ENCODE results near the gene RHOJ. TPM values are rescaled to one million over a fixed set of nuclear protein-coding genes. Genes with fewer than 3 reads are reported as not detected.

RHOJ gene
- total RNA-seq, 1 donor from 2014 or later: 55.9 TPM

DNA sequence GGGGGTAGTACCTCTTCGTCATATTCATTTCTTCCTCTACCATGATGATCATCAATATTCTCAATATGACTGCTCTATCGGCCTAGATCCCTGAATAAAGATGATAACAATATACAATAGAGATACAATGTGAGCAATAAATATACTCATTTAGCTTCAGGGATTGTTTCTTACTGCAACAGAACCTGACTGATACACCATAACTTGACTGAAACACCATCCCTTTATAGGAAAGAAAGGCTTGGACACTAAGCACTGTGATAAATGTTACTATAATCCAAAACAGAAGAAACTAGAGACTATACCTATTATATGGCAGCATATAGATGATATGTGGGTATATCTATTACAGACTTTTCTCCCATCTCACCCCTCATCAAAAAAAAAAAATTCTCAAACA lies 1.2 kb upstream of the RHOJ start:
- DNase-seq (ENCODE audit: low spot score): no peak
- ATAC-seq: no peak
- intact Hi-C loops (cut with DNase I): no loop called here

DNA sequence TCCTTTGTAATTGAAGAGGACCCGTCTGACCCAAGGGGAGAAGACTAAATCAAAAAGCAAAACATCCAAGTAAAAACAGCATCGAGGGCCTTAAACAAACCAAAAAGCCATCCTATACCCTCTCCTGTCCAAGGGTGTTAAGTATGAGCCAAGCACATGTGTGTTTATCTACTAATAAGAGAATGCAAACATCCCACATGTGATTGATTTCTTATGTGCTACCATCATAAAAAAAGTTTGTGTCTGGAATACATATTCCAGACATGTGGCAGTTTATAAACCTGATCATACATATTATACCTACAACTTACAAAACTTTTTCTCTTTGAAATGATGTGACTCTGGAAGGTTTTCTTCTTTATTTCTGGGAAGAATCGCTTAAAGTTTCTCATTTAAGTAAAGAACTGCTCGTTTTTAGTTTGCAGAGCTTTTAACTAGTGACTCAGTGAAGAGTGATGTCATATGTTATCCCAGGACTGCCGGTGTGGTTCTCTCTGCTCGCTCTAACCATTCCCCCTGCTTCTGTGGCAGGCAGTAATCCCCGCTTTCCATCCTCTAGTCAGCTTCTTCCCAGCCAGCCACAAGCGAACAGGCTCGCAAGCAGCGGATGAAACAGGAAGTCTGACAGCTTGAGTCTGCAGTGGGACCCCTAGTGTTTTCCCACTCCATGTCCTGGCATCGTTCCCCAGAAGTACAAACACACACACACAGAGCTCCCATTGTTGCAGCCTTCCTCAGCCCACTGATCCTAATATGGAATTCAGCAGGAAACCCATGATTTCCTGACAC lies 431 bp upstream of the RHOJ start:
- peak; percentile 98 for ATAC-seq
- intact Hi-C loops (cut with DNase I): no loop called here

DNA sequence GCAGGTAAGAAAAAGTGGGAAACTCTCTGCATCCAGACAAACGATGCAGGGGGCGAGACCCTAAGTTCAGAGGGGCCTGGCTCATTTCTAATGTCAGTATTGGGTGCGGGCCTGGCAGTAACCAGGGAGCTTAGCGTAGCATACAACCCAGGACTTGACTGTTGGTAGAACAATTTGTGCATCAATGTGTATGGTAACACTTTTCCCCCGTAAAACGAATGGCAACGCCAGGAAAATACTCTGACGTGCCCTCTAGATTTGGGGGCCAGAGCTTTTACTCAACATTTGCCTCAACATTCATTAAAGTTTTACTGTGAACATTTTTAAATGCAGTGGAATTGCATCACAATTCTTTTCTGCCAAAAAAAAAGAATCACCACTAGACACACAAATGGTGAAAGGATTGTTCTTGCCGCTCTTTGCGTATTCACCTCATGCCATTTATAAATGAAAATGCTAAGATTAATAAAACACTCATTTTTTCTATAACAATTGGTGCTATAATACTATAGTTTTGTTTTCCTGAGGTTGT lies 867 bp downstream of the RHOJ start:
- intact Hi-C loops (cut with DNase I): no loop called here
- ATAC-seq (peak; percentile 51), DNase-seq (ENCODE audit: low spot score) (no peak)

More for the DNA sequence above, 431 bp upstream of the RHOJ start:
- DNase-seq (ENCODE audit: low spot score): peak; percentile 88

GRCh38 chr14:63205866-63206265 lies 1.6 kb downstream of the RHOJ start:
- DNase-seq (ENCODE audit: low spot score): no peak
- no peak for ATAC-seq
- intact Hi-C loops (cut with DNase I): no loop called here

- no peak for DNase-seq (ENCODE audit: low spot score)
- intact Hi-C loops (cut with DNase I): no loop called here
- ATAC-seq: no peak
These were observed 4.9 kb downstream of the RHOJ start for GRCh38 chr14:63209160-63209559.

DNA sequence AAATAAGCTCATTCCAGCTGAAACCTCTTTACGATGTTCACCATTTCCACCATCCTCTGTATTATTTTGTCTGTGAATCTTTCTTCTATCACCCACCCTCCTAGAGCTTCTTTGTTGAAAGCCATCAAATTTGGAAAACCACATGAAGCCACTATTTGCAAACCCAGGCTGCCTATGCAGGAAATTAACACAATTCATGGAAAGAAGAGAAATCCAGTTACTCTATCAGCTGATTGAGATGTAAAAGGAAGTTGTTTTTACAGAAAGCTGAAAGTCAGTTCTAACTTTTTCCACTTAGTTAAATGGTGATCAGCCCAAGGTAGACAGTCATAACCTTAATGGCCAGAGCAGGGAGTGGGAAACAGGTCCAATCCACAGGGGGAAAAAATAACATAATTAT lies 6.6 kb downstream of the RHOJ start:
- DNase-seq (ENCODE audit: low spot score) (no peak), ATAC-seq (no peak)
- intact Hi-C loops (cut with DNase I): no loop called here

DNA sequence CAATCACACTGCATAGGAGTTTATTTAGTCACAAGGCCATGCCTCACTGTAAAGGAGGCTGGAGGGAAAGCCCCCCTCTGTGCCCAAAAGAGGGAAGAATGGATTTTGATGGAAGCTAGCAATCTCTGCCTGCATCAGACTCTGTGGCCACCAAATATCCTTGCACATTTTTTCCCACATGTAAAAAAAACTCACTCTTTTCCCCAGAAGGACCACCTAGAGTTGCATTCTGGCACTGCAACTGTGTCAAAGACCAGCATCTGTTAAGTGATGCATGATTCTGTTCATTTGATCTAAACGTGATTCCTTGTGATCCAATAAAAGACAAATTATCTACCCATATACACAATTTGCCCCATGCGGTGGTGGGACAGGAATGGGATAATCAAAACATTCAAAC lies 8.0 kb downstream of the RHOJ start:
- DNase-seq (ENCODE audit: low spot score): no peak
- intact Hi-C loops (cut with DNase I): no loop called here
- ATAC-seq: no peak

DNA sequence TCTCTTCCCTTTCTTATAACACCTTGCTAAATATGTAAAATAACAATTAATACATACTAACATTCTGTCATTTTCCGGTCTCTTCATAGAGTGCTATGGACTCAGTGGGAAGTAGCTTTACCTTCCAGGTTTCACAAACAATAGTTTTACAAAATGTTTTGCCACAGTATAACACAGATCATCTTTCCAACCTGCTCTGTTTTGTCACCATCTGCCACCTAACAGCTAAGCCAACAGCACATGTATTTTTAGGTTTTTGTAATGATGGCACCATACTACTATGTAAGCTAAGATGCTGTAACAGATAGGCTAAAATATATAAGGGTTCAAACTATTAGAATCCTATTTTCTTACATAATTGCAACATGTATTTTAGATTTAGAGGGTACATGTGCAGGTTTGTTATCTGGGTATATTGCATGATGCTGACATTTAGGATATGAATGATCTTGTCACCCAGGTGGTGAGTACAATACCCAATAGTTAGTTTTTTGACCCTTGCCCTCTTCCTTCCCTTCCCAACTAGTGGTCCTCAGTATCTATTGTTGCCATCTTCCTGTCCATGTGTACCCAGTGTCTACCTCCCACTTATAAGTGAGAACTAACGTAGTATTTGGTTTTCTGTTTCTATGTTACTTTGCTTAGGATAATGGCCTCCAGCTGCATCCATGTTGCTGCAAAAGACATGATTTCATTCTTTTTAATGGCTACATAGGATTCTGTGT lies 8.7 kb downstream of the RHOJ start:
- intact Hi-C loops (cut with DNase I): no loop called here
- DNase-seq (ENCODE audit: low spot score) (no peak), ATAC-seq (no peak)

DNA sequence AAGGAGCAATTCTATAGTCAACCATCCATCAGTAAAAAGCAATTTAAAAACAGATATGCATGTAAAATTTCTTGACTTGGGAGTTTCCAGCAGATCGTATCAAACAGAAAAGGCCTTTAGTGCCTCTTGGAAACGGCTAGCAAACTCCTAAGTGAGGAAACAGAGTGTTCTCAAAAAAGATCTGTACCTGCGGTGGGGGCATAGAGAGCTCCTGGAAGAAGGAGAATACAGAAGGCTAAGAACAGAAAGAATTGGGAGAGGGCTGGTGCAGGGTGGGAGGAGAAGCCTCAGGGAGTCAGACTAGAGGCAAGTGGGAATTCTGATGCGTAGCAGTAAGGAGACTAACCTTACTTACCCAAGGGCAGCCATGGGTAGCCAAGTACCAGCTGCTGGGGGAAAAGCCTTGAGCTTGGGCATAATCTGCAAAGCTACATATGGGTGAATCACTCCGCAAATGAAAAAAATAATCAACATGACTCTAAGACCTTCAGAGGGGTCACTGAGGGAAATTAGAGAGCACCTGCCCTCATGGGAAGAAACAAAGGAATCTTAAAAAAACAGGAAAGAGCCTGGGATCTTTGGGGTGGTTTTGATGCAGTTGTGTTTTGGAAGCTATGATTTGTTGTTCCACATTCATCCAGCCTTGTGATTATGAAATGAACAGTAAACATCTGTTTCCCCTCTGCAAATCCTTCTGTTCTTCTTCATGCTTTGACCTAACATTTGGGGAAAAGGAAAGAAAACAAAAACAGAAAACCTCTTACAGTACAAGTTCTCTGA lies 10.4 kb downstream of the RHOJ start:
- intact Hi-C loops (cut with DNase I): no loop called here
- ATAC-seq (peak; percentile 78), DNase-seq (ENCODE audit: low spot score) (no peak)

DNA sequence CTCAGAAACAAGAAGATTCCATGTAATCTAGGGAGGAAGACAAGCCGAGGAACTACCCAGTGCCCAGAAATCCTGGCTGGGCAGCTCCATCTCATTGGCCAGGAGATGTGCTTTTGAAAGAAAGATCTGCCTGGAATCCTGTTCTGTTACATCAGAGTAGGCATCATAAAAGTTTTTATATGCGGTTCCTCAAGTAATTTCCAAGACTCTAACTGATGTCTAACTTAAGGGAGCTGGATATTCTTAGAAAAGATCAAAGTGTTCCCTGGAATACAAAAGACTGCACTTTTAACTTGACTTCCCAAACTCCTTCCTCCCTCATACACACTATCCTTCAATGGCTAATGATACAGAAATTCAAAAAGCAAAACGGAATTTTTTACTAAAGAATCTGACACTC lies 16.3 kb downstream of the RHOJ start:
- no peak for DNase-seq (ENCODE audit: low spot score)
- ATAC-seq: no peak
- intact Hi-C loops (cut with DNase I): no loop called here

DNA sequence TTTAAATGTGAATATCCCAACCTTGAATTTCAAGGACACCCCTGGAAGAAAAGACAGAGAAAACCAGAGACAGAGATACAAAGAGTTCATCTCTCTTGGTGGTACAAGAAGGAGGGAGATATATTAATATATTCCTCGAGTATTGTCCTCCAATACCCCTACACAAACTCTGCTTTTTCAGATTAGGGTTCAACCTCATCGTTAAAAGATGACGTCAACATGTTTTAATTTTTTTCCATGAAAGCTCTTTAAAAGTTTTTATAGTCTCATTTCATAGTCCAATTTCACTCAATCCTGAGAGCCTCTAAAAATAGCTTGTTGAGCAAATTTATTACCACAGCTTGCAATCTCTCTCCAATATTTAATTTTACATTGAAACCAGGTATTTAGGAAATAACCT lies 19.4 kb downstream of the RHOJ start:
- intact Hi-C loops (cut with DNase I): no loop called here
- ATAC-seq: no peak
- DNase-seq (ENCODE audit: low spot score): no peak

- ATAC-seq: no peak
- intact Hi-C loops (cut with DNase I): no loop called here
- DNase-seq (ENCODE audit: low spot score): no peak
These were observed 20.0 kb downstream of the RHOJ start for GRCh38 chr14:63224196-63224595.

DNA sequence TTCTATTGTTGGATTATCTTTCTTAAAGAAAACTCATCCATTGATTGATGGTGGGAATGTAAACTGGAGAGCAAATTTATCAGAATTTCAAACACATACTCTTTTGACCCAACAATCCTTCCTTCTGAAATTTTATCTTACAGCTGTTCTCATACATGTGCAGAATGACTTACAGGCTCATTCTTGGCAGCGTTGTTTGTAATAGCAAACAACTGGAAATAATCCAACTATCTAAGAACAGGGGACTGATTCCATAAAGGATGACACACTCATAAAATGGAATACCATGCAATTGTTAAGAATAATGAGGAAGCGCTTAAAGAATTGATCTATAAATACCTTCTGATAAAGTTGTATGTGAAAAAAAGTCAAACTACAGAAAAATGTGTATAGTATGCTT lies 24.0 kb downstream of the RHOJ start:
- DNase-seq (ENCODE audit: low spot score): no peak
- intact Hi-C loops (cut with DNase I): no loop called here
- ATAC-seq: no peak

- DNase-seq (ENCODE audit: low spot score) (no peak), ATAC-seq (no peak)
- intact Hi-C loops (cut with DNase I): no loop called here
These were observed 25.3 kb downstream of the RHOJ start for GRCh38 chr14:63229330-63230059.

- ATAC-seq: no peak
- intact Hi-C loops (cut with DNase I): no loop called here
- DNase-seq (ENCODE audit: low spot score): no peak
These were observed 27.5 kb downstream of the RHOJ start for GRCh38 chr14:63231766-63232165.

- ATAC-seq: no peak
- no peak for DNase-seq (ENCODE audit: low spot score)
- intact Hi-C loops (cut with DNase I): no loop called here
These were observed 33.5 kb downstream of the RHOJ start for GRCh38 chr14:63237791-63238190.

DNA sequence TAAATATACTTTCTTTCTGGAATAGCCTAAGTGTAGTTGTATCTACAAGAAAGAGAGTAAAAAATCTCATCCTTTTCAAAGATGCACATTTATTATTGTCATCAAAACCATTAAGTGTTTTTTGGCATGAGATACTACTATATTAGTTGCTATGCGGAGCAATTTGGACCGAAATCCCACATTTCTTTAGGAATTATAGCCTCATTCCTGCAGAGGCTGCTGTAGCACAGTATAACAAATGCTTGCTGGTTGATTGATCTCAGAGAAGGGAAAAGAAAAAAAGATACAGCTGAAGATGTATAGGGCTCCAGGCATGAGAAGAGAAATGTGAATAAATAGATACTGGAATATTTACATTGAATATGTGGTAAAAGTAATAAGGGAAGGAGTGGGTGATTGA lies 36.0 kb downstream of the RHOJ start:
- ATAC-seq (no peak), DNase-seq (ENCODE audit: low spot score) (no peak)
- intact Hi-C loops (cut with DNase I): no loop called here

GRCh38 chr14:63241096-63241495 lies 36.9 kb downstream of the RHOJ start:
- DNase-seq (ENCODE audit: low spot score) (no peak), ATAC-seq (no peak)
- intact Hi-C loops (cut with DNase I): no loop called here

- intact Hi-C loops (cut with DNase I): no loop called here
- no peak for ATAC-seq
These were observed 39.4 kb downstream of the RHOJ start for GRCh38 chr14:63243646-63244045.

More at GRCh38 chr14:63243646-63244045, 39.4 kb downstream of the RHOJ start:
- no peak for DNase-seq (ENCODE audit: low spot score)
